Neural cell (in vitro differentiated cells): ENCODE data around the gene ZBTB5. TPM values are rescaled to one million over a fixed set of nuclear protein-coding genes. Genes with fewer than 3 reads are reported as not detected.
"Not testable (repeated sequence)": the region's sequence is repeated elsewhere in the genome, so short reads cannot be mapped to it uniquely, and the experiment has no call there.

Experiments used
- H2AFZ ChIP-seq: fragments of 200-600, 300-800 bp; sonication (generic), shearing (Covaris generic); 2 replicates; pipeline ENCODE4 v1.6.0; 2014; ENCODE audit warnings: low read depth, mild to moderate bottlenecking, antibody characterized with exemption, low read length, moderate library complexity
- H3F3A ChIP-seq: fragments of 200-600 bp; shearing (Covaris generic); 2 replicates; pipeline ENCODE4 v1.6.1; 2016; ENCODE audit warnings: mild to moderate bottlenecking, moderate library complexity, mixed read lengths, antibody characterized with exemption, low read length; ENCODE audit not compliant: insufficient read depth, poor library complexity, severe bottlenecking
- H3K27ac ChIP-seq: fragments of 200-600, 300-800 bp; sonication (generic), shearing (Covaris generic); 2 replicates; pipeline ENCODE4 v1.5.1; 2014; ENCODE audit warnings: mild to moderate bottlenecking, low read length, moderate library complexity
- H3K27me3 ChIP-seq: fragments of 300-800, 200-600 bp; sonication (generic), shearing (Covaris generic); 2 replicates; pipeline ENCODE4 v1.6.0; 2014; ENCODE audit warnings: mild to moderate bottlenecking, low read depth, low read length, moderate library complexity; ENCODE audit not compliant: insufficient read depth
- H3K36me3 ChIP-seq: fragments of 300-800, 200-600 bp; sonication (generic), shearing (Covaris generic); 2 replicates; pipeline ENCODE4 v1.5.1; 2014; ENCODE audit warnings: mild to moderate bottlenecking, antibody characterized with exemption, low read length, moderate library complexity; ENCODE audit not compliant: insufficient read depth
- H3K4me2 ChIP-seq: fragments of 300-800, 200-600 bp; sonication (generic), shearing (Covaris generic); 2 replicates; pipeline ENCODE4 v1.6.0; 2014; ENCODE audit warnings: mild to moderate bottlenecking, low read length
- H3K4me3 ChIP-seq: fragments of 300-800, 200-600 bp; sonication (generic), shearing (Covaris generic); 2 replicates; pipeline ENCODE4 v1.5.1; 2014; ENCODE audit warnings: mild to moderate bottlenecking, low read length, moderate library complexity
- H3K79me2 ChIP-seq: fragments of 200-600 bp; shearing (Covaris generic); replicated peaks from 2 replicates; pipeline ENCODE4 v1.6.0; 2014; ENCODE audit warnings: mild to moderate bottlenecking, low read length, moderate library complexity; ENCODE audit not compliant: insufficient read depth
- H3K9ac ChIP-seq: fragments of 300-800, 200-600 bp; sonication (generic), shearing (Covaris generic); 2 replicates; pipeline ENCODE4 v1.6.1; 2016; ENCODE audit warnings: mild to moderate bottlenecking, low read length, mixed read lengths
- H3K9me2 ChIP-seq: fragments of 200-600 bp; shearing (Covaris generic); 2 replicates; pipeline ENCODE4 v1.6.1; 2016; ENCODE audit warnings: mild to moderate bottlenecking, low read length, mixed read lengths; ENCODE audit not compliant: insufficient read depth
- H3K9me3 ChIP-seq: fragments of 200-600, 300-800 bp; sonication (generic), shearing (Covaris generic); 2 replicates; pipeline ENCODE4 v1.6.1; 2016; ENCODE audit warnings: mild to moderate bottlenecking, mixed run types, low read length, moderate library complexity, mixed read lengths
- H4K20me1 ChIP-seq: fragments of 200-600 bp; shearing (Covaris generic); 2 replicates; pipeline ENCODE4 v1.6.1; 2016; ENCODE audit warnings: mild to moderate bottlenecking, mixed run types; ENCODE audit not compliant: insufficient read depth
- CTCF ChIP-seq: fragments of 450-650 bp; IDR thresholded peaks from 2 replicates; pipeline ENCODE4 v1.5.1; 2014; ENCODE audit warnings: antibody characterized with exemption, mild to moderate bottlenecking, moderate library complexity; ENCODE audit not compliant: poor library complexity, severe bottlenecking
- EP300 ChIP-seq: fragments of 450-650 bp; conservative IDR thresholded peaks from 2 replicates; pipeline ENCODE4 v1.6.1; 2014; ENCODE audit warnings: antibody characterized with exemption, mild to moderate bottlenecking, moderate library complexity; ENCODE audit not compliant: poor library complexity, severe bottlenecking
- EZH2 ChIP-seq: fragments of 200-600, 300-800 bp; shearing (Covaris generic), sonication (generic); IDR thresholded peaks from 2 replicates; pipeline ENCODE4 v1.6.1; 2014; ENCODE audit warnings: antibody characterized with exemption, low read length, borderline replicate concordance, mild to moderate bottlenecking; ENCODE audit not compliant: insufficient read depth, poor library complexity, severe bottlenecking
- MXI1 ChIP-seq: fragments of 450-650 bp; conservative IDR thresholded peaks from 2 replicates; pipeline ENCODE4 v1.6.1; 2014; ENCODE audit warnings: antibody characterized with exemption, mild to moderate bottlenecking; ENCODE audit not compliant: poor library complexity, severe bottlenecking
- POLR2AphosphoS5 ChIP-seq: IDR thresholded peaks from 2 replicates; pipeline ENCODE4 v1.6.1; 2012
- RAD21 ChIP-seq: fragments of 450-650 bp; conservative IDR thresholded peaks from 2 replicates; pipeline ENCODE4 v1.6.1; 2014; ENCODE audit warnings: antibody characterized with exemption, mild to moderate bottlenecking, moderate library complexity
- REST ChIP-seq: IDR thresholded peaks from 2 replicates; pipeline ENCODE4 v1.6.1; 2012; ENCODE audit warnings: borderline replicate concordance
- SMC3 ChIP-seq: fragments of 450-650 bp; conservative IDR thresholded peaks from 2 replicates; pipeline ENCODE4 v1.6.1; 2014; ENCODE audit warnings: antibody characterized with exemption, mild to moderate bottlenecking, moderate library complexity; ENCODE audit not compliant: poor library complexity
- TAF1 ChIP-seq: IDR thresholded peaks from 2 replicates; pipeline ENCODE4 v1.6.1; 2012; ENCODE audit warnings: low read depth
- polyA plus RNA-seq: library from polyadenylated mRNA; depleted of rRNA; stranded (reverse); fragments of >200 nt; gene quantifications from 2 replicates; pipeline ENCODE4 v1.2.3, GENCODE V29; 2014

Gene ZBTB5
- polyA plus RNA-seq, 1 donor from 2014 or later: 21.0 TPM

- Histone ChIP-seq H3K36me3 (peaks cover 3% of the 10 kb centered on the region), H3K4me3 (no peak overlapping the region), H3K9me2 (no peaks in the 10 kb centered on the region), H3K9ac (no peak overlapping the region), H3K9me3 (no peaks in the 10 kb centered on the region), H2AFZ (no peak overlapping the region), H3K27ac (no peak overlapping the region), H4K20me1 (no peaks in the 10 kb centered on the region), H3K79me2 (no peaks in the 10 kb centered on the region), H3F3A (no peaks in the 10 kb centered on the region), H3K27me3 (no peaks in the 10 kb centered on the region), H3K4me2 (no peak overlapping the region)
- no peak for TF ChIP-seq CTCF
- no peak for TF ChIP-seq REST
- TF ChIP-seq SMC3: no peak
- no peak for TF ChIP-seq TAF1
- TF ChIP-seq EP300: no peak
- TF ChIP-seq RAD21: no peak
- TF ChIP-seq POLR2AphosphoS5: no peak
- no peak for TF ChIP-seq EZH2
- no peak for TF ChIP-seq MXI1
Observed at GRCh38 chr9:37512437-37512836, 47.2 kb upstream of the ZBTB5 start.

DNA sequence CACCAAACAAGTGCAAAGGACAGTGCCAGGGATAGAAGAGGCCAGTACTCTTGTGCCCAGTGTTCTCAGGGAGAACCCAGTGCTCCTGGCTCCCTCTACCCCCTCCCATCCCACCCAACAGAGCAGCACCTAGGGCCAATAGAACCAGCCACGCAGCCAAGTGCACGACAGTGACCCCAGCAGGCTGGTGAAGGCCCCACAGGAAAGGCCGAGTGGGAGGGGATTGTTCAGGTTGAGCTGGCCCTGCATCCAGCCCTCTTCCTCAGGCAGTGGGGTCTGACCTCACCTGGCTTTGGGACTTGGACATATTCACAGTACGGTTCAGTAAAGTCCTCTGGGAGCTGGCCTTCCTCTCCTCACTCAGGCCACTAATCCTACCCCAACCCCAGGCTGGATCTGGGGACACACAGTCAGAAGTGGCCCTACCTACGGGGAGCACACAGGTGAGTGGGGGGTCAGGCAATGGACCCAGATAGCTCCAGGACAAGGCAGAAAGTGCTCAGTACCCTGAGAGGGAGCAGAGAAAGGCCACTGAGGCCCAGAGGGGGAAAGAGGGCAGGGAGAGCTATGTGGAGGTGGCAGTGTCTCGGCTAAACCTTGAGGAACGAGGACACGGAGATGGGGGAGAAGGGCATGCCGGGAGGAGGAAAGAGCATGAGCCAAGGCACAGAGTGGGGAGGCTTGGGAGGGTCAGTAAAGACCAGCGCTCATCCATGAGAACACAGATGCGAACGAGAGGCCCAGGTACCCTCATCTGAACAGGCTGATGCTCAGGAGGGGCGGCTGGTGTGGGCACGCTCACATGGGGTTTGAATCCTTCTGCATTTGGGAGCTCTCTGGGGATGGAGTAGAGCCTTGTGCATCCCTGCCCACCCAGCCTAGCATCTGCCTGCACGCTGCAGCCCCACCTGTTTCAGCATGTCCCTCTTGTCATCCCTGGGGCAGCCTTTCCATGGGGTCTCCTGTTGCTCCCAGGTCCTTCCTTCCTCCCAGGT, 46.1 kb upstream of the ZBTB5 start:
- Histone ChIP-seq H2AFZ (no peak overlapping the region), H3K27ac (no peak overlapping the region), H3K27me3 (no peaks in the 10 kb centered on the region), H4K20me1 (no peaks in the 10 kb centered on the region), H3K9ac (no peak overlapping the region), H3K4me3 (no peak overlapping the region), H3K4me2 (no peak overlapping the region), H3K36me3 (peaks cover 6% of the 10 kb centered on the region), H3K79me2 (no peaks in the 10 kb centered on the region), H3K9me3 (no peaks in the 10 kb centered on the region), H3F3A (no peaks in the 10 kb centered on the region), H3K9me2 (no peaks in the 10 kb centered on the region)
- TF ChIP-seq RAD21 (no peak), POLR2AphosphoS5 (no peak), MXI1 (no peak), TAF1 (no peak), EZH2 (no peak), CTCF (no peak), REST (no peak), EP300 (no peak), SMC3 (no peak)

DNA sequence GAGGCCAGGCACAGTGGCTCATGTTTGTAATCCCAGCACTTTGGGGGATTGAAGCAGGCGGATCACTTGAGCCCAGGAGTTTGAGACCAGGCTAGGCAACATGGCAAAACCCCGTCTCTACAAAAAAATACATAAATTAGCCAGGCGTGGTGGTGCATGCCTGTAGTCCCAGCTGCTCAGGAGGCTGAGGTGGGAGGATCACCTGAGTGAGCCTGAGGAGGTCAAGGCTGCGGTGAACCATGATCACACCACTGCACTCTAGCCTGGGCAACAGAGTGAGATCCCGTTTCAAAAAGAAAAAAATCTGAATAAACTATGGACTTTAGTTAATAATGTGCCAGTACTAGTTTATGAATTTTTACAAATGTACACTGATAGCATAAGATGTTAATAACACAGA, 44.8 kb upstream of the ZBTB5 start:
- H3K4me3 ChIP-seq, H3F3A ChIP-seq, H3K9ac ChIP-seq, H3K79me2 ChIP-seq, H3K36me3 ChIP-seq, H3K4me2 ChIP-seq, H3K9me2 ChIP-seq, H3K9me3 ChIP-seq, H3K27me3 ChIP-seq, H2AFZ ChIP-seq, H4K20me1 ChIP-seq, H3K27ac ChIP-seq: not testable (repeated sequence)
